Adrenal gland (tissue), 12 donors: ENCODE data around the gene A3GALT2. TPM values are rescaled to one million over a fixed set of nuclear protein-coding genes. Genes with fewer than 3 reads are reported as not detected.

Source experiments
- DNase-seq, 7 donors: peaks; one replicate each; pipeline ENCODE4 v3.0.0-alpha.2; 2019 to 2020
- H3K27ac ChIP-seq, 5 donors: fragments of 200-600 bp; sonication (generic) in 4 of 5; 1 replicate in 3 of 5; 2 replicates in 2 of 5; pipeline versions ENCODE4 v1.5.1 to v1.8.0; 2016 to 2020; ENCODE audit warnings: mild to moderate bottlenecking in 1 of 5
- H3K27me3 ChIP-seq: fragments of 200-600 bp; 2 replicates; pipeline ENCODE4 v1.8.0; 2021
- H3K36me3 ChIP-seq, 2 donors: fragments of 200-600 bp; replicated peaks in 1 of 2; 1 replicate in 1 of 2; 2 replicates in 1 of 2; pipeline versions ENCODE4 v1.5.1 to v1.8.0; 2018 to 2022
- H3K4me1 ChIP-seq, 2 donors: fragments of 200-600 bp; replicated peaks in 1 of 2; 1 replicate in 1 of 2; 2 replicates in 1 of 2; pipeline versions ENCODE4 v1.5.1 to v1.8.0; 2018 to 2021
- H3K4me3 ChIP-seq, 4 donors: fragments of 200-600 bp; sonication (generic) in 3 of 4; one replicate each; pipeline ENCODE4 v1.5.1; 2016 to 2018
- H3K9me3 ChIP-seq, 3 donors: fragments of 200-600 bp; sonication (generic) in 1 of 3; replicated peaks in 1 of 3; 1 replicate in 2 of 3; 2 replicates in 1 of 3; pipeline versions ENCODE4 v1.5.1 to v1.8.0; 2016 to 2021
- CTCF ChIP-seq, 6 experiments: fragments of 450-650 bp in 4 of 6; fragments of 200-600 bp in 2 of 6; sonication (generic) in 1 of 6; IDR thresholded peaks; 1 replicate in 5 of 6; 2 replicates in 1 of 6; pipeline versions ENCODE4 v1.5.1 to v1.8.0; 2016 to 2021; ENCODE audit warnings: antibody characterized with exemption in 6 of 6, mild to moderate bottlenecking in 2 of 6, moderate library complexity in 1 of 6
- POLR2A ChIP-seq, 2 donors: fragments of 450-650 bp; IDR thresholded peaks; one replicate each; pipeline ENCODE4 v1.6.1; 2017; ENCODE audit warnings: antibody characterized with exemption in 2 of 2, mild to moderate bottlenecking in 2 of 2, moderate library complexity in 1 of 2
- WGBS, 4 donors: extraction: QIAGEN DNeasy Blood & Tissue Kit in 2 of 4; methylation state at CpG; one replicate each; pipeline versions ENCODE4 v1.1.5 to v1.1.7; 2013 to 2017; 5-methylcytosine and 5-hydroxymethylcytosine counted together
- intact Hi-C, 2 donors: fragments of 100-400 bp; cut with DNase I; formaldehyde crosslinking; loops; one replicate each; pipeline versions ENCODE4 v1.14.1 to v1.15.0; 2022 to 2023
- polyA plus RNA-seq, 3 donors: library from polyadenylated mRNA; stranded (reverse); fragments of 200-250 nt in 2 of 3; fragments of 350-450 nt in 1 of 3; fragmentation: Illumina TruSeq in 1 of 3; extraction: RNeasy Lipid Tissue Mini Kit (QIAGEN cat#74804) in 1 of 3; gene quantifications; one replicate each; pipeline ENCODE4 v1.2.3, GENCODE V29; 2013 to 2014
- total RNA-seq, 9 donors: library from RNA; depleted of rRNA in 4 of 9; stranded (reverse); fragments of >200 nt in 4 of 9; fragments of 120-200 nt in 1 of 9; fragmentation: NEBNext Ultra II Directional in 1 of 9; extraction: Animal tissue kit (Norgen Biotek cat#: 25700) in 1 of 9; gene quantifications; one replicate each; pipeline versions ENCODE4 v1.1.0 to v1.2.4, GENCODE V29; 2013 to 2023
- donor health status: healthy with polysubstance abuse.
- donor health status: Bipolar disorder and iron deficiency.
- donor health status: DM: yes; HTN: yes; CAD: no.
- donor health status: DM: no; HTN: no; CAD: no.
- donor health status: DM: no; HTN: no; CAD: no.
- donor health status: DM: yes; HTN: yes; CAD: no.

A3GALT2 gene
- total and polyA plus RNA-seq, 12 donors: 0.17 to 0.49 TPM; not detected in 10

- Histone ChIP-seq H3K4me1 (no peaks in the 10 kb centered on the region), H3K36me3 (peaks cover 0 to 23% of the 10 kb centered on the region in 2 donors), H3K27me3 (no peaks in the 10 kb centered on the region), H3K9me3 (no peaks in the 10 kb centered on the region), H3K27ac (no peak overlapping the region), H3K4me3 (no peak overlapping the region)
- intact Hi-C loops: no loop called here
- DNase-seq: no peak
- TF ChIP-seq POLR2A (IDR thresholded peaks at IDR 0.05) (no peak), CTCF (IDR thresholded peaks at IDR 0.05) (no peak)
- WGBS, 4 donors: 86 to 97% (median 91%) methylated on average over 5 to 9 of the region's 9 CpGs
These were observed 1.5 kb downstream of the A3GALT2 start for GRCh38 chr1:33319186-33319948.

GRCh38 chr1:33317946-33318345 lies 3.0 kb downstream of the A3GALT2 start:
- TF ChIP-seq POLR2A (IDR thresholded peaks at IDR 0.05): no peak
- no peak for TF ChIP-seq CTCF (IDR thresholded peaks at IDR 0.05)
- Histone ChIP-seq H3K4me3 (no peak overlapping the region), H3K27me3 (no peaks in the 10 kb centered on the region), H3K9me3 (no peaks in the 10 kb centered on the region), H3K36me3 (peaks cover 0 to 9% of the 10 kb centered on the region in 2 donors), H3K27ac (no peak overlapping the region), H3K4me1 (no peaks in the 10 kb centered on the region)
- intact Hi-C loops: no loop called here
- 67 to 81% (median 69%) methylated on average over 6 of the region's 6 CpGs for WGBS, 4 donors
- DNase-seq: no peak

- Histone ChIP-seq H3K27ac (no peak overlapping the region), H3K36me3 (peaks cover 0 to 6% of the 10 kb centered on the region in 2 donors), H3K4me1 (no peaks in the 10 kb centered on the region), H3K9me3 (no peaks in the 10 kb centered on the region), H3K4me3 (no peak overlapping the region), H3K27me3 (no peaks in the 10 kb centered on the region)
- TF ChIP-seq POLR2A (IDR thresholded peaks at IDR 0.05): no peak
- no peak for TF ChIP-seq CTCF (IDR thresholded peaks at IDR 0.05)
- 52 to 73% (median 67%) methylated on average over 1 of the region's 1 CpG for WGBS, 4 donors
- intact Hi-C loops: no loop called here
- DNase-seq: no peak
These were observed 3.5 kb downstream of the A3GALT2 start for GRCh38 chr1:33317354-33317753.

GRCh38 chr1:33316601-33317000 lies 4.3 kb downstream of the A3GALT2 start:
- Histone ChIP-seq H3K9me3 (no peaks in the 10 kb centered on the region), H3K4me1 (no peaks in the 10 kb centered on the region), H3K27ac (no peak overlapping the region), H3K27me3 (no peaks in the 10 kb centered on the region), H3K4me3 (no peak overlapping the region), H3K36me3 (peaks cover 0 to 3% of the 10 kb centered on the region in 2 donors)
- DNase-seq: no peak
- intact Hi-C loops: no loop called here
- TF ChIP-seq CTCF (IDR thresholded peaks at IDR 0.05) (no peak), POLR2A (IDR thresholded peaks at IDR 0.05) (no peak)
- 76 to 93% (median 78%) methylated on average over 2 of the region's 2 CpGs for WGBS, 4 donors
